Liver (tissue), 3 donors: Measurements from ENCODE around the gene TNFRSF13B.
"Not testable (repeated sequence)": the region's sequence is repeated elsewhere in the genome, so short reads cannot be mapped to it uniquely, and the experiment has no call there.

ENCODE experiments used
- CTCF ChIP-seq: fragments of 150-350 bp; IDR thresholded peaks from 2 replicates; pipeline ENCODE4 v1.5.1; 2017; ENCODE audit warnings: improper control_type of control experiment, low read depth, low read length; ENCODE audit not compliant: missing input control
- FOXA1 ChIP-seq: IDR thresholded peaks from 2 replicates; pipeline ENCODE4 v1.6.1; 2016; ENCODE audit warnings: antibody characterized with exemption
- RAD21 ChIP-seq, 2 donors: IDR thresholded peaks; 2 replicates each; pipeline ENCODE4 v1.6.1; 2016; ENCODE audit warnings: antibody characterized with exemption in 2 of 2, mild to moderate bottlenecking in 2 of 2
- REST ChIP-seq: IDR thresholded peaks from 2 replicates; pipeline ENCODE4 v1.6.1; 2016; ENCODE audit warnings: antibody characterized with exemption, mild to moderate bottlenecking
- SP1 ChIP-seq: IDR thresholded peaks from 2 replicates; pipeline ENCODE4 v1.6.1; 2018; ENCODE audit warnings: antibody characterized with exemption, mild to moderate bottlenecking
- TAF1 ChIP-seq: conservative IDR thresholded peaks from 2 replicates; pipeline ENCODE4 v1.6.1; 2016; ENCODE audit warnings: antibody characterized with exemption, mild to moderate bottlenecking
- YY1 ChIP-seq: IDR thresholded peaks from 2 replicates; pipeline ENCODE4 v1.6.1; 2016; ENCODE audit warnings: antibody characterized with exemption, mild to moderate bottlenecking
- donor health status: healthy.
- donor health status: healthy.

GRCh38 chr17:16921451-16921850 is 50.5 kb downstream of the TNFRSF13B start:
- TF ChIP-seq TAF1; YY1; RAD21 (IDR thresholded peaks at IDR 0.05); CTCF; FOXA1; REST; SP1: not testable (repeated sequence)
